Middle frontal gyrus (tissue), 1 donor: Measurements from ENCODE around the gene CEP152.
A peak's percentile ranks its signal among the peaks of the same experiment; 100 is the strongest.
"Not testable (repeated sequence)": the region's sequence is repeated elsewhere in the genome, so short reads cannot be mapped to it uniquely, and the experiment has no call there.

Experiments
- DNase-seq: peaks from one replicate; pipeline ENCODE4 v3.0.0-alpha.2; 2015; ENCODE audit warnings: low spot score; ENCODE audit errors: extremely low spot score

The CEP152 gene

GRCh38 chr15:48805591-48805990 lies 5.3 kb downstream of the CEP152 start:
- DNase-seq, result no peak

- no peak for DNase-seq
Observed at GRCh38 chr15:48803877-48804276, 7.0 kb downstream of the CEP152 start.

GRCh38 chr15:48802867-48803266 lies 8.0 kb downstream of the CEP152 start:
- no peak for DNase-seq

GRCh38 chr15:48802257-48802656 lies 8.6 kb downstream of the CEP152 start:
- DNase-seq, result no peak

- DNase-seq, result peak; percentile 21
Observed at GRCh38 chr15:48800811-48801455, 9.9 kb downstream of the CEP152 start.

- no peak for DNase-seq
Observed at GRCh38 chr15:48800245-48800644, 10.6 kb downstream of the CEP152 start.

GRCh38 chr15:48798319-48798718 lies 12.6 kb downstream of the CEP152 start:
- no peak for DNase-seq

GRCh38 chr15:48796930-48797329 lies 13.9 kb downstream of the CEP152 start:
- no peak for DNase-seq

- DNase-seq, result no peak
Observed at GRCh38 chr15:48796521-48796920, 14.3 kb downstream of the CEP152 start.

- no peak for DNase-seq
Observed at GRCh38 chr15:48795901-48796300, 15.0 kb downstream of the CEP152 start.

- no peak for DNase-seq
Observed at GRCh38 chr15:48794697-48795134, 16.2 kb downstream of the CEP152 start.

GRCh38 chr15:48792408-48792807 lies 18.5 kb downstream of the CEP152 start:
- DNase-seq, result no peak

- not testable (repeated sequence) for DNase-seq
Observed at GRCh38 chr15:48790466-48791115, 20.3 kb downstream of the CEP152 start.

GRCh38 chr15:48785712-48786111 lies 25.2 kb downstream of the CEP152 start:
- DNase-seq, result no peak

- DNase-seq, result no peak
Observed at GRCh38 chr15:48785195-48785594, 25.7 kb downstream of the CEP152 start.

- DNase-seq, result no peak
Observed at GRCh38 chr15:48784756-48785155, 26.1 kb downstream of the CEP152 start.

GRCh38 chr15:48782911-48783310 lies 28.0 kb downstream of the CEP152 start:
- DNase-seq, result no peak

GRCh38 chr15:48781481-48782081 lies 29.3 kb downstream of the CEP152 start:
- no peak for DNase-seq

GRCh38 chr15:48781017-48781416 lies 29.9 kb downstream of the CEP152 start:
- no peak for DNase-seq

- no peak for DNase-seq
Observed at GRCh38 chr15:48778331-48778730, 32.5 kb downstream of the CEP152 start.

- DNase-seq, result no peak
Observed at GRCh38 chr15:48777645-48778330, 33.1 kb downstream of the CEP152 start.

- no peak for DNase-seq
Observed at GRCh38 chr15:48775546-48775945, 35.3 kb downstream of the CEP152 start.
